ENCODE data around the gene CNIH2.

Gene CNIH2

GRCh38 chr11:66278363-66279091 lies 552 bp downstream of the CNIH2 start:
- no peak for DNase-seq

DNA sequence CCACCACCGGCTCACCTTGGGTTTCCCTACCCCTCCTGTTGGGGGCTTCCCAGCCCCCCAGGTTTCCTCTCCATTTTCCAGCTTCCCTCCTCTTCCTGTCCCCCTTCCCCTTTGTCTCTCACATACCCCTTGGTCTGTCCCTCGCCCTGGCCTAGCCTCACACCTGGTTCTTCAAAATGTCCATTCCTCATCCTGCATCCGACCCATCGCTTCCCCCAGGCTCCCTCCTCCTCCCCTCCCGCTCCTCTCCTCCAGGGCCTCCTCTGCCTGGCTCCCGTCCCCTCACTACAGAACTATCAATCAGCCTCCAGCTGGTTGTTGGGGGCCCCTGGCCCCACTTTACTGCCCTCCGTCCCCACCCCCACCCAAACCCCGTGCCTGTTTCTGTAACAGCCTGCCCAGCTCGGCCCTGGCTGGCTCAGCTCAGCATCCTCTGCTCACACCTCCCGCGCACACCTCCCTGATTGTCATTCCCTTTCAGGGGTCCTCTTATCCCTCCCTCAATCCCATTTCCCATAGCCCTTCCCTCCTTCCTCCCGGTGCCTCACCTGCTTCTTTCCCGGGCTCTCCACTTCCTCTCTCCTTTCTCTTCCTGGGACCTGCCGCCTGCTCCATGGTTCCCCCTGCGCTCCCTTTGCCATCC lies 1.2 kb downstream of the CNIH2 start:
- no peak for DNase-seq

GRCh38 chr11:66280428-66280827 lies 2.5 kb downstream of the CNIH2 start:
- DNase-seq = no peak

DNA sequence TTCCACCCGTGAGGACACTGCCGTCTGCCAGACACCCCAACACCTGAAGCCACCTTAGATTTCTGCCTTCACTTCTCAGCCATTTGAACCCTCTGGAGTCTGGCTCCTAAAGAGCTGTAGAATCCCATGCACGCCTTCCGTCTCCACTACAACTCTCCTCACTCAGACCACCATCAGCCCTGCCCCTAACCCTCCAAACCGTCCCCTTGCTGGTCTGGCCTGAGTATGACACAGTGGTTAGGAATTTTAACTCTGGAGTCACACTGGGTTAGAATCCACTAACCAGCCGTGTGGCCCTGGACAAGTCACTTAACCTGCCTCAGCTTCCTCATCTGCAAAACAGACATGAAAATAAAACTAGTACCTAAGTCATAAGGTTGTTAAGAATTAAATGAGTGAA lies 3.0 kb downstream of the CNIH2 start:
- DNase-seq = no peak

DNA sequence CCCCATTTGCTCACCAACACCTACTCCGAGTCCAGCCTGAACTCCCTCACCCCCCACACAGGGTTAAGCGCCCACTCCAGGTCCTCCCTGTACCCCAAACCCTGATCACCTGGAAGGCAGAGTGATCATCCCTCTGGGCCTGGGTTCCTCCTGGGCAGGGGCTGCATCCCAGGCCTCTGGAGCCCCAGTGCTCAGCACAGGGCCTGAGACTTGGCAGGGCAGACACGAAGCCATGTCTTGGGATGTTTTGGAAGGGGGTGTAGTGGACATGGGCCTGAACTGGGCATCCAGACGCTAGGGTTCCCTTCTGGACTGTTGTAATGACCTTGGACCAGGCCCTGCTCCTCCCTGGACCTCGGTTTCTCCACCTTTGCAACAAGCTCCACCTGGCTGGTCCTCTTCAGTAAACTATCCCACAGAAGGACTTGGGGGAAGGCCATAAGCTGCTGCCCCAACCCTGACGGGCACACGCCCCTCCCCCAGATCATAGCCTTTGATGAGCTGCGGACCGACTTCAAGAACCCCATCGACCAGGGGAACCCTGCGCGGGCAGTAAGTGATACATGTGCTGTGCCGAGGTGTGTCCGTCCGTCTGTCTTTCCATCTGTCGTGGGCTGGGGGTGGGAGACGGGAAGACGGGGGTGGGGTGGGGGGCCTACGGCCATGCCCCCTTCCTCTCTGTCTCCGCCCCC lies 3.9 kb downstream of the CNIH2 start:
- no peak for DNase-seq

DNA sequence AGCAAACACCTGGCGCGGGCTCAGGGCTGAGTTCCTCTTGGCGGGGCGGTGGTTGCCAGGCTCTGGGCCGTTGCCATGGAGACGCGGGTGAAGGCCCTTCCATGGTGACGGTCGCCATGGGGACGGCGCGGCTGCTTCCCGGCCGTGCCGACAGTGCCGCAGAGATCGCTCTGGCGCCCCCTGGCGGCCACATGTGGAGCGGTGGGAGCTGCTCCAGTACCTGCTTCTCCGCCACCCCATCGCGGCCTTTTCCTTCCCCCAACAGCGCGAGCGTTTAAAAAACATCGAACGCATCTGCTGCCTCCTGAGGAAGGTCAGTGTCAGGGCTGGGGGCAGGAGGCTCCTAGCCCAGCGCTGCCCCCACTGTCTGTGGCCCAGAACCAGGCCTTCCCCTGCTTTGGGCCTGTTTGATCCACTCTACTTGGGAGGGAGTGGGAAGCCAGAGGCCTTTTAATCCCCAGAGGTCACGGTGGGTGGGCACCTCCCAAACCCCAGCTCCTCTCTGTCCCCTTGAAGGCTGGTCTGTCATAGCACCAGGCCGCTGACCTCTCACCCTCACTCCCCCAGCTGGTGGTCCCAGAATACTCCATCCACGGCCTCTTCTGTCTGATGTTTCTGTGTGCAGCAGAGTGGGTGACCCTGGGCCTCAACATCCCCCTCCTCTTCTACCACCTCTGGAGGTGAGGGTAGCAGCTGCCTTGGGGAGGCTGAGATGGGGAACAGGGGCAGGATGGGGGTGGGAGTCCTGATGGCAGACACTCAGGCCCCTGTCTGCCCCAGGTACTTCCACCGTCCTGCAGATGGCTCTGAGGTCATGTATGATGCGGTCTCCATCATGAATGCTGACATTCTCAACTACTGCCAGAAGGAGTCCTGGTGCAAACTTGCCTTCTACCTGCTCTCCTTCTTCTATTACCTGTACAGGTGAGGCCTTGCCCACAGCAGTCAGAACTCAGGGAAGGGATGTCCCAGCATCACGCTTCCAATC lies 4.8 kb downstream of the CNIH2 start:
- peak; percentile 99 for DNase-seq

- DNase-seq = no peak
These were observed 5.6 kb downstream of the CNIH2 start for GRCh38 chr11:66283461-66284105.

DNA sequence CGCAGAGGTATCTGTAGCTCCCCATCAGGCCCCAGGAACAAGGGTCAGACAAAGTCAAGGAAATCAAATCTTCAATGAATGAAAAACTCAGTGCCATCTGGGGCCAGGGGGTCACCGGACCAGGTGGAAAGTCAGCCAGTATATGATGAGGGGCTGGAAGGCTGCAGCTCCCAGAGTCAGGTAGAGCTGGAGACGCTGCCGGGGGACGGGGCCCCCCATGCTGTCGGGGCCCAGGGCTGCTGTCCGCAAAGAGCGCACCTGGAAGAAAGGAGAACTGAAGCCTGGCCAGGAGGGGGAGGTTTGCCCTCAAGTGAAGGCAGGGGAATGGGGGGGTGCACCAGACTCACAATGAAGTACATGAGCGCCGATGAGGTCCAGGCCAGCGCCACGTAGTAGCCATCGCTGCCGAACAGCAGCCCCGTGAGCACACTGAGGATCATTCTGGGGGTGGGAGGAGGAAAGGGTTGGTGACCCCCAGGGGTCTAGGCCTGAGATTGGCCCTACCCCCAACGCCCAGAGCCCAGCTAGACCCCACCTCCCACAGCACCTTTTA lies 6.6 kb downstream of the CNIH2 start:
- DNase-seq = no peak

DNA sequence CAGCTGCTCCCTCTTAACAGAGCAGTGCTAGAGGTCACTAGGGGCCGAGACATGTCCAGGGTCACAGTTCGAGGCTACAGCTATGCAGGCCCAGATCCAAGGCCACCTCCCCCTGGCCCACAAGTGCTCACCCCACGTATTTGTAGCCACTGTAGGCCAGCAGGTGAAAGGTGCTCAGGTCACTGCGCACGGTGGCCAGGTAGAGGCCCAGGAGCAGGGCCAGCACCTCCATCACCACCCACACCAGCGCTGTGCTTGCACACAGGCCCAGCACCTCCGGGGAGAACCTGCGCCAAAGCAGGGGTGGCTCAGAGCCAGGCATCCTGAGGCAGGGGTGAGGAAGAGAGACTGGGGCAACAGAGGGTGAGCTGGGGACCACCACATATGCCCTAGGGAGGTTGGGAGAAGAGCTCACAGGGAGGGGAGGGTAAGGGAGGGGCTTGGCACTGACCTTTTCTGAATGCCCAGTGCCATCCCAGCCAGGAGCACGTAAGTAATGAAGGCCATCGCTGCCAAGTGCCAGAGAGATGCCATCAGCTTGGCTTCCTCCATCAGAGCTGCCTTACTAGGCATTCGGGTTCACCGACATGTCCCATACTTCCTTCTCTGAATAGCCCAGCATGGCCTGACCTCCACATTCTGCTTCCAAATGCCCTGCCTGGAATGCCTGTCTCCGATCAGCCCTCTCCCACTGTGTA lies 7.4 kb downstream of the CNIH2 start:
- DNase-seq = no peak

- DNase-seq = no peak
These were observed 8.7 kb downstream of the CNIH2 start for GRCh38 chr11:66286699-66287098.

DNA sequence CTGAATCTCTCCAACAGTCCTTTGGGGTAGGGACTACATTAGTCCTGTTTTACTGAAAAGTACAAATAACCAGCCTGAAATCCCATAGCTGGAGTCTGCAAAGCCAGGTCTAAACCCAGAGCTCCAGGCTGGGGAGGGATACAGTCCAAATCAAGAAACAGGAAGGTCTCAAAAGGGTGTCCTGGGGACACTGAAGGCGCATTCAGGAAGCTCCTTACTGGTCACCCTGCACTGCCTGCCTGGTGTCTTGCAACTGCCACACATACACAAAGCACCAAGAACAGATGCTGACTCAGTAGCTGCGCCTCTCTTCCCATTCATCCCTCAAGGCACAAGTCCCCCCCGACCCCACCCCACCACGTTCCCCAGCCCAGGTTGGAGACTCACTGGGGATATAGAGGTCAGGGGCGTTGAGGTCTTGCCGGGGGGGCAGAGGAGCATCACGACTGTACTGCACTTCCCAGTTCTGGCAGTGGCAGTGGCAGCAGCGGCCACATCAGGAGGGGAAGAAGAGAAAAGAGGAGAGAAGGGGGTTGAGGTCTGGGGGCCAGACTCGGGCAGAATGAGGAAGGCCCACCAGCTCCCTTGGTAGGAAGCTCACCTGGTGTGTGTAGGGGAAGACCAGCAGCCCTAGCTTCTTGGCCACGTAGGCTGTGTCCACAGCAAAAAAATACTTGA lies 9.4 kb downstream of the CNIH2 start:
- no peak for DNase-seq

DNA sequence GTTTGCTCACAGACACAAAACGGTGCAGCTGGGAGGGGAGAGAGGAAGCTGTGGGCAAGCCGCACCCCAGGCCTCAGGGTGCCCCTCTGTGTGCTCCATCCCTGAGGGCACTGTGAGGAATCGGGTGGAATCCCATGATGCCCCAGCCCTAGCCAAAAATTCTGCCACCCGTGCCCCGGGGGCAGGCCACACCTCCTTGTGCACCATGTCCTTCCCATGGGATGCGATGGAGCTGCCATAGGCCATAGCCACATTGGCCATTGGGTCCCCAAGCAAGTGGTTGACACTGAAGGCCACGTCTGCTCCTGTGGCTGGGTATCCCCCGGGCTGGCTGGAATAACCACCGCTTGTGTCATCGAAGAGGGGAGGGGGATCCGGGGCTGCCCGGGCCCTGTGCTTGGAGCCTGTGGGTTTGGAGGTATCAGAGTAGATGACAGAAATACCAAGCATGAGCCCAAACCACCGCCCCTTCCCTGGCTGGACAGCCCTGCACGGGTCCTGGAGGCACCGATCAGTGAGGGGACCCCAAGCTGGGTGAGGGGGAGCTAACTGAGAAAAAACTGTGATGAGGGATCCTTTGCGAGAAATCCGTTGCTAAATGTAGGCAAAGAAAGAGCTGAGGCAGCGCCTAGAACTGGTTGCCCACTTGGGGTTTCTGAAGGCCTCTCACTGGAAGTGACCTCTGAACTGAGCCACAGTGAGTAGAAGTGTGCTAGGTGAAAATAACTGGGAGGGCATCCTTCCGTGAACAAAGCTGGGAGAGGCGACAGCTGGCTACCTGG lies 10.1 kb downstream of the CNIH2 start:
- DNase-seq = no peak

GRCh38 chr11:66288671-66289547 lies 10.9 kb downstream of the CNIH2 start, which contains the start of gene YIF1A:
YIF1A (minus strand) TSS chr11:66289143; CDS start chr11:66288985, 158 bp downstream.
- peak; percentile 96 for DNase-seq

DNA sequence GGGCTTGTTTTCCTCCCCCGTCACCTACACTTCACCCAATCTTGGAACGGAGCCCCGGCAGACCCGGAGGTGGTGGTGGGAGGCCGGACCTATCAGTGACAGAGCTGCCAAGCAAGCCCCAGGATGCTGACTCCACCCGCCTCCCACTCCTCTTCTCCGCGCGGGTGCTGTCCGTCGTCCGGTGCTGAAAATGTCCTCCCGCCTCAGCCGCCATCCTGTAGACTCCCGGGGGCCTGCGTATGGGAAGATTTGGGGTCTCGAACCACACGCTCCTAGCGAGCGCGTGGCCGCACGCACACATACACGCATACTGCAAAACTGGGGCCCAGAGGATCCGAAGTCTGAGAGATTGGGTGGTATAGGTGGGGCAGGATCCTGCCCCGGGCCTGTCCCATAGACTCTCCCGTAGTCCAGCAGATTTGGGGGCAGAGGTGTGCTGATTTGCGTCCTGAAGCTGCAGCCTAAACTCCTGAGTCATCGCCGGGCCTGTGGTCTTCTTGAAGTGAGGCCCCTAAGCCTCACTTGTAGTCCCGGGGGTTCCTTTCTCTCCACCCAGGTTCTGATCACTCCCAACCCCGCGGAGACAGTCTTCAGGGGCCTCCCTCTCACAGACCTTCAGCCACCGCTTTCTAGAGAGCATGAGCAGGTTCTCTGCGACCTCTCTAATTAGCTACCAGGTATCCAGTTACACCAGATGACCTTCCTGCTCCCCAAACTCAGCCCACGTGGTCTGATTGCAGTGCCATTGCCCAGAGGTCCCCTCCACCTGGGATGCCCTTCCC lies 11.8 kb downstream of the CNIH2 start:
- peak; percentile 72 for DNase-seq

GRCh38 chr11:66290330-66290621 lies 12.3 kb downstream of the CNIH2 start:
- no peak for DNase-seq

- no peak for DNase-seq
These were observed 13.3 kb downstream of the CNIH2 start for GRCh38 chr11:66291303-66291705.

GRCh38 chr11:66291706-66292542 lies 13.9 kb downstream of the CNIH2 start, which contains the start of gene TMEM151A:
TMEM151A (plus strand) TSS chr11:66291894; CDS start chr11:66292014, 120 bp downstream.
- no peak for DNase-seq

Data from activated CD8-positive, alpha-beta memory T cell treated with anti-CD3 and anti-CD28 coated beads, Interleukin-2, amount 50 U/mL, for 4 hours (primary cell).